Left ventricle myocardium inferior (tissue), 1 donor: ENCODE measurements around the gene UBR4. TPM values are rescaled to one million over a fixed set of nuclear protein-coding genes. Genes with fewer than 3 reads are reported as not detected.

Experiments
- DNase-seq: peaks from one replicate; pipeline ENCODE4 v3.0.0-alpha.2; 2020
- H3K27ac ChIP-seq: fragments of 200-600 bp; replicated peaks from 2 replicates; pipeline ENCODE4 v1.8.0; 2021
- H3K27me3 ChIP-seq: fragments of 200-600 bp; 2 replicates; pipeline ENCODE4 v1.8.0; 2021; ENCODE audit warnings: low read depth
- H3K36me3 ChIP-seq: fragments of 200-600 bp; 2 replicates; pipeline ENCODE4 v1.8.0; 2021
- H3K4me1 ChIP-seq: fragments of 200-600 bp; 2 replicates; pipeline ENCODE4 v1.8.0; 2021
- H3K4me3 ChIP-seq: fragments of 200-600 bp; 2 replicates; pipeline ENCODE4 v1.8.0; 2021; ENCODE audit warnings: mild to moderate bottlenecking, moderate library complexity
- H3K9me3 ChIP-seq: fragments of 200-600 bp; replicated peaks from 2 replicates; pipeline ENCODE4 v1.8.0; 2021
- intact Hi-C: fragments of 100-400 bp; cut with micrococcal nuclease; formaldehyde crosslinking; loops from one replicate; pipeline ENCODE4 v1.11.0; 2022
- total RNA-seq: library from RNA; stranded (reverse); fragmentation: NEBNext Ultra II Directional; extraction: Animal tissue kit (Norgen Biotek cat#: 25700); gene quantifications from one replicate; pipeline ENCODE4 v1.2.1, GENCODE V29; 2021
- TF ChIP-seq, protein P1 (sequence below): fragments of 200-600 bp; IDR thresholded peaks from 2 replicates; pipeline ENCODE4 v1.8.0; 2021; ENCODE audit warnings: antibody characterized with exemption, mild to moderate bottlenecking, borderline replicate concordance
- donor health status: DM: no; HTN: yes; CAD: no; lungs with severe emphysema.

UBR4 gene
- total RNA-seq, 1 donor from 2014 or later: 54.3 TPM

DNA sequence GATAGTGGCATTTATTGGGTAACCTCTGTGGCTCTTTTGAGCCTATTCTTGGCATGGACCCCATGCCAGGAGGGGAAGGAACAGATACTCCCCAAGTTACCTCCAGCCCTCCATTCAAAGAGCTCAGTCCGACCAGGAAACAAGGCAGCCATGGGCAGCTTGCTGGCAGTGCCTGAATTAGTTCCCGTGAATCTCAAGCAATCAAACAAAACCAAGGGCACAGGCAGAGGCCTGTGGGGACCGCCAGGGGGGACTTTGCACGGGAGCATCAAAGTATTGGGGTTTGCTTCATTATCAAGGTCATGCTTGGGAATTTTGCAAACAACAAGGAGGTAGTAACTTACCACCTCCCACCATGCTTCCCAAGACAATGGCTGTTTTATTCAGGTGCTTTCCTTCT is 172.4 kb downstream of the UBR4 start:
- DNase-seq: no peak
- intact Hi-C loops: no loop called here
- no peaks in the 10 kb centered on the region for H3K36me3 ChIP-seq
- no peak overlapping the region for H3K27ac ChIP-seq
- no peak overlapping the region for H3K4me3 ChIP-seq
- H3K27me3 ChIP-seq: peaks cover 74% of the 10 kb centered on the region
- H3K4me1 ChIP-seq: no peaks in the 10 kb centered on the region
- H3K9me3 ChIP-seq: no peaks in the 10 kb centered on the region
- TF ChIP-seq, protein P1, sequence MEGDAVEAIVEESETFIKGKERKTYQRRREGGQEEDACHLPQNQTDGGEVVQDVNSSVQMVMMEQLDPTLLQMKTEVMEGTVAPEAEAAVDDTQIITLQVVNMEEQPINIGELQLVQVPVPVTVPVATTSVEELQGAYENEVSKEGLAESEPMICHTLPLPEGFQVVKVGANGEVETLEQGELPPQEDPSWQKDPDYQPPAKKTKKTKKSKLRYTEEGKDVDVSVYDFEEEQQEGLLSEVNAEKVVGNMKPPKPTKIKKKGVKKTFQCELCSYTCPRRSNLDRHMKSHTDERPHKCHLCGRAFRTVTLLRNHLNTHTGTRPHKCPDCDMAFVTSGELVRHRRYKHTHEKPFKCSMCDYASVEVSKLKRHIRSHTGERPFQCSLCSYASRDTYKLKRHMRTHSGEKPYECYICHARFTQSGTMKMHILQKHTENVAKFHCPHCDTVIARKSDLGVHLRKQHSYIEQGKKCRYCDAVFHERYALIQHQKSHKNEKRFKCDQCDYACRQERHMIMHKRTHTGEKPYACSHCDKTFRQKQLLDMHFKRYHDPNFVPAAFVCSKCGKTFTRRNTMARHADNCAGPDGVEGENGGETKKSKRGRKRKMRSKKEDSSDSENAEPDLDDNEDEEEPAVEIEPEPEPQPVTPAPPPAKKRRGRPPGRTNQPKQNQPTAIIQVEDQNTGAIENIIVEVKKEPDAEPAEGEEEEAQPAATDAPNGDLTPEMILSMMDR: no peak

DNA sequence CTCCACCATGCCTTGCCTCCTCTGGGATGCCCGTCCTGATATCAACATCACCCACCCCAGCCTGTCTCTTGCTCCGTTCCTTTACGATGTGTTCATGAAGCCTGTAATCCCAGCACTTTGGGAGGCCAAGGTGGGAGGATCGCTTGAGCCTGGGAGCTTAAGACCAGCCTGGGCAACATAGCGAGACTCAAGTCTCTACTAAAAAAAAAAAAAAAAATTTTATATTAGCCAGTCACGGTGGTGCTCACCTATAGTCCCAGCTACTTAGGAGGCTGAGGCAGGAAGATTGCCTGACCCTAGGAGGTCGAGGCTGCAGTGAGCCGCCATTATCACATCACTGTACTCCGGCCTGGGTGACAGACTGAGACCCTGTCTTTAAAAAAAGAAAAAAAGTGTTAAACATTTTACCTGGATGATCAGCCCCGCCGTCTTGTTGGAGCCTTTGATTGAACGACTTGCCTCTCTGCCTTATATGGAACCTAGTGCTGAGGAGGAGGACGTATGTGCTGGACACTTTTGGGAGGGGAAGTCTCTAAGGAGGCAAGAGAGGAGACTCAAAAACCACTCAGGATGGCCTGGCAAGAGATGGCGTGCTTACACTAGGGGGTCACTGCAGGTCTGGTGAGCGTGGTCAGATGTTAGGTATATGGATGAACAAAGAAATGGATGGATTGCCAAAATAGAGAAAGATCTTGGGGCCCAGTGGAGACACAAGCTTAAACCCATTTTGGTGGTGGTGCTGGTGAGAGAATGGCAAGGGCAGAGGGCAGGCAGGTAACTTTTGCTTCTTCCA is 173.1 kb downstream of the UBR4 start:
- TF ChIP-seq, protein P1: no peak
- Histone ChIP-seq H3K4me3 (no peak overlapping the region), H3K4me1 (no peaks in the 10 kb centered on the region), H3K9me3 (no peaks in the 10 kb centered on the region), H3K27me3 (peaks cover 74% of the 10 kb centered on the region), H3K27ac (no peak overlapping the region), H3K36me3 (no peaks in the 10 kb centered on the region)
- intact Hi-C loops: no loop called here
- DNase-seq: no peak

GRCh38 chr1:19036041-19036812 is 173.8 kb downstream of the UBR4 start:
- Histone ChIP-seq H3K4me3 (no peak overlapping the region), H3K36me3 (no peaks in the 10 kb centered on the region), H3K27me3 (peaks cover 73% of the 10 kb centered on the region), H3K9me3 (no peaks in the 10 kb centered on the region), H3K27ac (no peak overlapping the region), H3K4me1 (no peaks in the 10 kb centered on the region)
- DNase-seq: no peak
- intact Hi-C loops: no loop called here
- TF ChIP-seq, protein P1: no peak

GRCh38 chr1:19035377-19036040 is 174.6 kb downstream of the UBR4 start:
- H3K27ac ChIP-seq: no peak overlapping the region
- DNase-seq: no peak
- H3K4me3 ChIP-seq: no peak overlapping the region
- no peaks in the 10 kb centered on the region for H3K36me3 ChIP-seq
- H3K4me1 ChIP-seq: no peaks in the 10 kb centered on the region
- H3K9me3 ChIP-seq: no peaks in the 10 kb centered on the region
- intact Hi-C loops: no loop called here
- TF ChIP-seq, protein P1: no peak
- H3K27me3 ChIP-seq: peaks cover 67% of the 10 kb centered on the region

DNA sequence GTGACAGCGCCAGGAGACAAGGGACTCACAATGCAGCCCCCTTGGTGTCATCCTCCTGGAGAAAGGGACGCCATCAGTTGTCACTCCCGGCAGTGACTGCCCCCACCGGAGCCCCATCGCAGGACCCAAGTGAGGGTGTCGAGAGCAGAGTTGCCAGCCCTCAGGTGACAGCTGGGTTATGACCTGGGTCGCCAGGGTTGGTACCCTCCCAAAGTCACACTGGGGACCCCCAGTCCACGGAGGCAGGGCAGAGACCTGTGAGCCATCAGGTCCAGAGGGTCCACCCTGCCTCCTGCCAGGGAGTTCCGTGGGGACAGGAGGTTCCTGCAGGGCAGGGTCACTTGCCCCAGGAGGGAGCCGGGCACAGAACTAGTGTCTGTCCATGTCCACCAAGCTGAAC is 175.3 kb downstream of the UBR4 start:
- no peaks in the 10 kb centered on the region for H3K36me3 ChIP-seq
- no peak overlapping the region for H3K4me3 ChIP-seq
- TF ChIP-seq, protein P1: no peak
- no peak overlapping the region for H3K27ac ChIP-seq
- intact Hi-C loops: no loop called here
- DNase-seq: no peak
- H3K4me1 ChIP-seq: no peaks in the 10 kb centered on the region
- peaks cover 61% of the 10 kb centered on the region for H3K27me3 ChIP-seq
- no peaks in the 10 kb centered on the region for H3K9me3 ChIP-seq
